Measurements from ENCODE around the gene POLR2E. TPM values are rescaled to one million over a fixed set of nuclear protein-coding genes. Genes with fewer than 3 reads are reported as not detected.

Gene POLR2E
- total and polyA plus RNA-seq, 10 of the 15 experiments (the other 5 are each of a cell fraction or from before 2014, with no cell fraction given): 4.0 to 487 (median 200) TPM

DNA sequence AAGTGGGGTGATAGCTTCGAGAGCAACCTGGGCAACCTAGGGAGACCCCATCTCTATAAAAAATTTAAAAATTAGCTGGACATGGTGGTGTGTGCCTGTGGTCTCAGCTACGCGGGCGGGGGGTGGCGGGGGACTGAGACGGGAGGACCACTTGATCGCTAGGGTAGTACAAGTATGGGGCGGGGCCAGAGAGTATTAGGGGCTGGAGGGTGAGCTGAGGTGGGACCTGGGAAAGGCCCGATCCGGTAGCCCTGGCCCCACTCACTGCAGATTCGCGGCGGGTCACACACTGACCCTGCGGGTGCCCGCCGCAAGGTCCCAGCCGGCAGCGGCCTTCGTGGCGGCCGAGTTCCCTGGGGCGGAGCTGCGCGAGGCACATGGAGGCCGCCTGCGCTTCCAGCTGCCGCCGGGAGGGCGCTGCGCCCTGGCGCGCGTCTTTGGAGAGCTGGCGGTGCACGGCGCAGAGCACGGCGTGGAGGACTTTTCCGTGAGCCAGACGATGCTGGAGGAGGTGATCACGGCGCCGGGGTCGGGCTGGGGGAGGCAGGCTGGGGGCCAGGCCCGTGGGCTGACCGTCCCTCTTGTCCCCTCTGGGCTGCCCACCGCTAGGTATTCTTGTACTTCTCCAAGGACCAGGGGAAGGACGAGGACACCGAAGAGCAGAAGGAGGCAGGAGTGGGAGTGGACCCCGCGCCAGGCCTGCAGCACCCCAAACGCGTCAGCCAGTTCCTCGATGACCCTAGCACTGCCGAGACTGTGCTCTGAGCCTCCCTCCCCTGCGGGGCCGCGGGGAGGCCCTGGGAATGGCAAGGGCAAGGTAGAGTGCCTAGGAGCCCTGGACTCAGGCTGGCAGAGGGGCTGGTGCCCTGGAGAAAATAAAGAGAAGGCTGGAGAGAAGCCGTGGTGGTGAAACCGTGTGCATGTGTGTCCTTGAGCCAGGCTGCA, 30.2 kb downstream of the POLR2E start (continued):
- TF ChIP-seq, protein P1, sequence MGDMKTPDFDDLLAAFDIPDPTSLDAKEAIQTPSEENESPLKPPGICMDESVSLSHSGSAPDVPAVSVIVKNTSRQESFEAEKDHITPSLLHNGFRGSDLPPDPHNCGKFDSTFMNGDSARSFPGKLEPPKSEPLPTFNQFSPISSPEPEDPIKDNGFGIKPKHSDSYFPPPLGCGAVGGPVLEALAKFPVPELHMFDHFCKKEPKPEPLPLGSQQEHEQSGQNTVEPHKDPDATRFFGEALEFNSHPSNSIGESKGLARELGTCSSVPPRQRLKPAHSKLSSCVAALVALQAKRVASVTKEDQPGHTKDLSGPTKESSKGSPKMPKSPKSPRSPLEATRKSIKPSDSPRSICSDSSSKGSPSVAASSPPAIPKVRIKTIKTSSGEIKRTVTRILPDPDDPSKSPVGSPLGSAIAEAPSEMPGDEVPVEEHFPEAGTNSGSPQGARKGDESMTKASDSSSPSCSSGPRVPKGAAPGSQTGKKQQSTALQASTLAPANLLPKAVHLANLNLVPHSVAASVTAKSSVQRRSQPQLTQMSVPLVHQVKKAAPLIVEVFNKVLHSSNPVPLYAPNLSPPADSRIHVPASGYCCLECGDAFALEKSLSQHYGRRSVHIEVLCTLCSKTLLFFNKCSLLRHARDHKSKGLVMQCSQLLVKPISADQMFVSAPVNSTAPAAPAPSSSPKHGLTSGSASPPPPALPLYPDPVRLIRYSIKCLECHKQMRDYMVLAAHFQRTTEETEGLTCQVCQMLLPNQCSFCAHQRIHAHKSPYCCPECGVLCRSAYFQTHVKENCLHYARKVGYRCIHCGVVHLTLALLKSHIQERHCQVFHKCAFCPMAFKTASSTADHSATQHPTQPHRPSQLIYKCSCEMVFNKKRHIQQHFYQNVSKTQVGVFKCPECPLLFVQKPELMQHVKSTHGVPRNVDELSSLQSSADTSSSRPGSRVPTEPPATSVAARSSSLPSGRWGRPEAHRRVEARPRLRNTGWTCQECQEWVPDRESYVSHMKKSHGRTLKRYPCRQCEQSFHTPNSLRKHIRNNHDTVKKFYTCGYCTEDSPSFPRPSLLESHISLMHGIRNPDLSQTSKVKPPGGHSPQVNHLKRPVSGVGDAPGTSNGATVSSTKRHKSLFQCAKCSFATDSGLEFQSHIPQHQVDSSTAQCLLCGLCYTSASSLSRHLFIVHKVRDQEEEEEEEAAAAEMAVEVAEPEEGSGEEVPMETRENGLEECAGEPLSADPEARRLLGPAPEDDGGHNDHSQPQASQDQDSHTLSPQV (IDR thresholded peaks at IDR 0.05): no peak
- TF ChIP-seq CHD1 (IDR thresholded peaks at IDR 0.05; ENCODE audit: low read depth, low read length) (no peak), MEF2B (IDR thresholded peaks at IDR 0.05; ENCODE audit: partially characterized antibody, poor library complexity, severe bottlenecking) (no peak), HDGF (IDR thresholded peaks at IDR 0.05) (no peak), WRNIP1 (IDR thresholded peaks at IDR 0.05; ENCODE audit: borderline replicate concordance, low read depth, low read length) (no peak), BRCA1 (IDR thresholded peaks at IDR 0.05; ENCODE audit: low read depth, low read length) (no peak), IKZF1 (conservative IDR thresholded peaks at IDR 0.05) (peak; percentile 69), MTA3 (IDR thresholded peaks at IDR 0.05; ENCODE audit: borderline replicate concordance, low read length) (no peak), TCF7 (IDR thresholded peaks at IDR 0.05; ENCODE audit: borderline replicate concordance) (no peak), ZNF217 (IDR thresholded peaks at IDR 0.05) (no peak), JUNB (IDR thresholded peaks at IDR 0.05) (no peak), KDM1A (IDR thresholded peaks at IDR 0.05; ENCODE audit: borderline replicate concordance) (no peak), BMI1 (IDR thresholded peaks at IDR 0.05; ENCODE audit: borderline replicate concordance) (no peak), KAT2A (conservative IDR thresholded peaks at IDR 0.05; ENCODE audit: control insufficient read depth, low read depth, low read length) (no peak), RAD21 (IDR thresholded peaks at IDR 0.05; ENCODE audit: insufficient read depth, low read depth, low read length) (peak; percentile 54), LARP7 (IDR thresholded peaks at IDR 0.05) (0 out of 2 replicates have a peak, but pooled peaks have one; percentile 36)
- TF ChIP-seq, protein P2, sequence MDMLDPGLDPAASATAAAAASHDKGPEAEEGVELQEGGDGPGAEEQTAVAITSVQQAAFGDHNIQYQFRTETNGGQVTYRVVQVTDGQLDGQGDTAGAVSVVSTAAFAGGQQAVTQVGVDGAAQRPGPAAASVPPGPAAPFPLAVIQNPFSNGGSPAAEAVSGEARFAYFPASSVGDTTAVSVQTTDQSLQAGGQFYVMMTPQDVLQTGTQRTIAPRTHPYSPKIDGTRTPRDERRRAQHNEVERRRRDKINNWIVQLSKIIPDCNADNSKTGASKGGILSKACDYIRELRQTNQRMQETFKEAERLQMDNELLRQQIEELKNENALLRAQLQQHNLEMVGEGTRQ (IDR thresholded peaks at IDR 0.05; ENCODE audit: borderline replicate concordance, low read depth, low read length): no peak
- TF ChIP-seq, protein P3, sequence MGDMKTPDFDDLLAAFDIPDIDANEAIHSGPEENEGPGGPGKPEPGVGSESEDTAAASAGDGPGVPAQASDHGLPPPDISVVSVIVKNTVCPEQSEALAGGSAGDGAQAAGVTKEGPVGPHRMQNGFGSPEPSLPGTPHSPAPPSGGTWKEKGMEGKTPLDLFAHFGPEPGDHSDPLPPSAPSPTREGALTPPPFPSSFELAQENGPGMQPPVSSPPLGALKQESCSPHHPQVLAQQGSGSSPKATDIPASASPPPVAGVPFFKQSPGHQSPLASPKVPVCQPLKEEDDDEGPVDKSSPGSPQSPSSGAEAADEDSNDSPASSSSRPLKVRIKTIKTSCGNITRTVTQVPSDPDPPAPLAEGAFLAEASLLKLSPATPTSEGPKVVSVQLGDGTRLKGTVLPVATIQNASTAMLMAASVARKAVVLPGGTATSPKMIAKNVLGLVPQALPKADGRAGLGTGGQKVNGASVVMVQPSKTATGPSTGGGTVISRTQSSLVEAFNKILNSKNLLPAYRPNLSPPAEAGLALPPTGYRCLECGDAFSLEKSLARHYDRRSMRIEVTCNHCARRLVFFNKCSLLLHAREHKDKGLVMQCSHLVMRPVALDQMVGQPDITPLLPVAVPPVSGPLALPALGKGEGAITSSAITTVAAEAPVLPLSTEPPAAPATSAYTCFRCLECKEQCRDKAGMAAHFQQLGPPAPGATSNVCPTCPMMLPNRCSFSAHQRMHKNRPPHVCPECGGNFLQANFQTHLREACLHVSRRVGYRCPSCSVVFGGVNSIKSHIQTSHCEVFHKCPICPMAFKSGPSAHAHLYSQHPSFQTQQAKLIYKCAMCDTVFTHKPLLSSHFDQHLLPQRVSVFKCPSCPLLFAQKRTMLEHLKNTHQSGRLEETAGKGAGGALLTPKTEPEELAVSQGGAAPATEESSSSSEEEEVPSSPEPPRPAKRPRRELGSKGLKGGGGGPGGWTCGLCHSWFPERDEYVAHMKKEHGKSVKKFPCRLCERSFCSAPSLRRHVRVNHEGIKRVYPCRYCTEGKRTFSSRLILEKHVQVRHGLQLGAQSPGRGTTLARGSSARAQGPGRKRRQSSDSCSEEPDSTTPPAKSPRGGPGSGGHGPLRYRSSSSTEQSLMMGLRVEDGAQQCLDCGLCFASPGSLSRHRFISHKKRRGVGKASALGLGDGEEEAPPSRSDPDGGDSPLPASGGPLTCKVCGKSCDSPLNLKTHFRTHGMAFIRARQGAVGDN (IDR thresholded peaks at IDR 0.05): peak; percentile 94
- TF ChIP-seq, protein P4, sequence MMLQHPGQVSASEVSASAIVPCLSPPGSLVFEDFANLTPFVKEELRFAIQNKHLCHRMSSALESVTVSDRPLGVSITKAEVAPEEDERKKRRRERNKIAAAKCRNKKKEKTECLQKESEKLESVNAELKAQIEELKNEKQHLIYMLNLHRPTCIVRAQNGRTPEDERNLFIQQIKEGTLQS (IDR thresholded peaks at IDR 0.05; ENCODE audit: borderline replicate concordance, extremely low read depth, low read depth, low read length): no peak

Data from GM12878 (cell line).